Panc1 (cell line): Measurements from ENCODE around the gene PLEKHA1. TPM values are rescaled to one million over a fixed set of nuclear protein-coding genes. Genes with fewer than 3 reads are reported as not detected.

Experiments
- ATAC-seq: fragments of 200-7000 bp; cut with Tn5 transposase; 2 replicates; pipeline ENCODE4 v1.9.1; 2020; ENCODE audit warnings: mild to moderate bottlenecking, moderate library complexity
- BruUV-seq: library from RNA; stranded (reverse); fragments of 400-500 nt; replicated peaks from 2 replicates; lab custom pipeline; 2021; lab: Mats Ljungman, UMichigan
- CTCF ChIA-PET: fragments of 300-600 bp; sonication (Branson Sonifier 250); formaldehyde crosslinking; loops from one replicate; lab custom pipeline; 2022; ENCODE audit warnings: antibody characterized with exemption; lab: Charles Lee
- POLR2A ChIA-PET: fragments of 300-600 bp; sonication (Branson Sonifier 250); formaldehyde crosslinking; loops from one replicate; lab custom pipeline; 2022; ENCODE audit warnings: antibody characterized with exemption; lab: Charles Lee
- DNase-seq: peaks from one replicate; pipeline ENCODE4 v3.0.0-alpha.2; 2010; ENCODE audit warnings: low read depth, low spot score
- H3K27ac ChIP-seq: 2 replicates; pipeline ENCODE4 v1.5.1; 2011; ENCODE audit warnings: mild to moderate bottlenecking, low read length, inconsistent platforms
- H3K27me3 ChIP-seq: fragments of 200-500 bp; sonication (Bioruptor generic); 2 replicates; pipeline ENCODE4 v1.6.0; 2014; ENCODE audit warnings: low read length, inconsistent platforms; ENCODE audit not compliant: control insufficient read depth, insufficient read depth
- H3K36me3 ChIP-seq: fragments of 200-500 bp; sonication (Bioruptor generic); 2 replicates; pipeline ENCODE4 v1.5.1; 2014; ENCODE audit warnings: inconsistent platforms, mild to moderate bottlenecking, low read length, moderate library complexity; ENCODE audit not compliant: control insufficient read depth, insufficient read depth
- H3K4me1 ChIP-seq: 2 replicates; pipeline ENCODE4 v1.5.1; 2011; ENCODE audit warnings: inconsistent platforms, mild to moderate bottlenecking, low read length, moderate library complexity; ENCODE audit not compliant: control insufficient read depth, insufficient read depth
- H3K4me3 ChIP-seq, 2 experiments: 2 replicates each; pipeline ENCODE4 v1.5.1; 2011 to 2012; ENCODE audit warnings: low read depth in 2 of 2, low read length in 2 of 2, mild to moderate bottlenecking in 2 of 2, inconsistent platforms in 1 of 2, moderate library complexity in 1 of 2
- H3K9me3 ChIP-seq: fragments of 200-500 bp; sonication (Bioruptor generic); 2 replicates; pipeline ENCODE4 v1.5.1; 2014; ENCODE audit warnings: low read depth, mild to moderate bottlenecking, inconsistent platforms, low read length, moderate library complexity; ENCODE audit not compliant: control insufficient read depth, insufficient read depth
- POLR2AphosphoS5 ChIP-seq: IDR thresholded peaks from 2 replicates; pipeline ENCODE4 v1.6.1; 2012; ENCODE audit warnings: mild to moderate bottlenecking, low read depth, low read length, moderate library complexity
- SIN3A ChIP-seq: IDR thresholded peaks from 2 replicates; pipeline ENCODE4 v1.6.1; 2012; ENCODE audit warnings: low read depth, mild to moderate bottlenecking, low read length, moderate library complexity, borderline replicate concordance; ENCODE audit not compliant: insufficient read depth
- TCF7L2 ChIP-seq: IDR thresholded peaks from 2 replicates; pipeline ENCODE4 v1.6.1; 2011; ENCODE audit warnings: mild to moderate bottlenecking, low read depth, low read length, inconsistent platforms
- in situ Hi-C: cut with HindIII; loops from 2 replicates; pipeline ENCODE4 v1.10.0; 2016; ENCODE audit warnings: low sequenced_read_pairs, low pct_unique_long_range_greater_than_20kb
- intact Hi-C: fragments of 100-400 bp; cut with micrococcal nuclease; formaldehyde crosslinking; loops from one replicate; pipeline ENCODE4 v1.10.0; 2022; ENCODE audit not compliant: unreplicated experiment
- total RNA-seq: library from RNA; stranded (reverse); gene quantifications from one replicate; pipeline ENCODE4 v1.2.1, GENCODE V29; 2021; ENCODE audit not compliant: unreplicated experiment
- TF ChIP-seq, protein P1 (sequence below), 2 experiments: IDR thresholded peaks; 2 replicates each; pipeline ENCODE4 v1.6.1; 2011 to 2012; ENCODE audit warnings: low read depth in 2 of 2, control low read depth in 1 of 2, low read length in 1 of 2, mild to moderate bottlenecking in 1 of 2, moderate library complexity in 1 of 2; ENCODE audit not compliant: insufficient read depth in 1 of 2
- TF ChIP-seq, protein P2 (sequence below): fragments of 450-650 bp; IDR thresholded peaks from 2 replicates; pipeline ENCODE4 v1.5.1; 2017; ENCODE audit warnings: mild to moderate bottlenecking

The PLEKHA1 gene
- total RNA-seq, 1 experiment from 2014 or later = 95.5 TPM

DNA sequence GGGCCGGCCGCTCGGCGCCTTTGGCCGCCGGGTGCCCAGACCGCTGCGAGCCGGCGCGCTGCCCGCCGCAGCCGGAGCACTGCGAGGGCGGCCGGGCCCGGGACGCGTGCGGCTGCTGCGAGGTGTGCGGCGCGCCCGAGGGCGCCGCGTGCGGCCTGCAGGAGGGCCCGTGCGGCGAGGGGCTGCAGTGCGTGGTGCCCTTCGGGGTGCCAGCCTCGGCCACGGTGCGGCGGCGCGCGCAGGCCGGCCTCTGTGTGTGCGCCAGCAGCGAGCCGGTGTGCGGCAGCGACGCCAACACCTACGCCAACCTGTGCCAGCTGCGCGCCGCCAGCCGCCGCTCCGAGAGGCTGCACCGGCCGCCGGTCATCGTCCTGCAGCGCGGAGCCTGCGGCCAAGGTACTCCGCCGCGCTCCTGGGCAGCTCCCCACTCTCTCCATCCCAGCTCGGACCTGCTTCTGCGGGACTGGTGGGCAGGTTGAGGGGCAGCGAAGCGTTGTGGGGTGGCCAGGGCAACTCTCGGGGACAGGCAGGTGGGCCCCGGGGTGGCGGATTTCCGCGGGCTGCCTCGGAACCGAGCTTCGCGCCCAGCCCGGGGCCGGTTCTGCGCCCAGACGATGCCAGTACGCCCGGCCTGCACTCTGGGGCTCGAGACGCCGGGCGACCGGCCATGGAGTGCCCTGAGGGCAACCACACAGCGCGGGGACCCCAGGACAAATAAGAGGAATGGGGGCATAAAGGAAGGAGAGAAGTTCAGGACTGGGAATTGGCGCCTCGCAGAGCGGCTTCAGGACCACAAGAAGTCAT lies 87.4 kb downstream of the PLEKHA1 start:
- H3K27ac ChIP-seq = peak overlapping the region; percentile 1; the same call in 1 of the 2 replicates
- H3K36me3 ChIP-seq = no peaks in the 10 kb centered on the region
- H3K9me3 ChIP-seq = no peaks in the 10 kb centered on the region
- H3K4me1 ChIP-seq = peaks cover 10% of the 10 kb centered on the region
- peak overlapping the region; percentile 46 to 74 for H3K4me3 ChIP-seq
- no peak for DNase-seq
- TF ChIP-seq POLR2AphosphoS5 (no peak), SIN3A (no peak), TCF7L2 (no peak)
- TF ChIP-seq, protein P1, sequence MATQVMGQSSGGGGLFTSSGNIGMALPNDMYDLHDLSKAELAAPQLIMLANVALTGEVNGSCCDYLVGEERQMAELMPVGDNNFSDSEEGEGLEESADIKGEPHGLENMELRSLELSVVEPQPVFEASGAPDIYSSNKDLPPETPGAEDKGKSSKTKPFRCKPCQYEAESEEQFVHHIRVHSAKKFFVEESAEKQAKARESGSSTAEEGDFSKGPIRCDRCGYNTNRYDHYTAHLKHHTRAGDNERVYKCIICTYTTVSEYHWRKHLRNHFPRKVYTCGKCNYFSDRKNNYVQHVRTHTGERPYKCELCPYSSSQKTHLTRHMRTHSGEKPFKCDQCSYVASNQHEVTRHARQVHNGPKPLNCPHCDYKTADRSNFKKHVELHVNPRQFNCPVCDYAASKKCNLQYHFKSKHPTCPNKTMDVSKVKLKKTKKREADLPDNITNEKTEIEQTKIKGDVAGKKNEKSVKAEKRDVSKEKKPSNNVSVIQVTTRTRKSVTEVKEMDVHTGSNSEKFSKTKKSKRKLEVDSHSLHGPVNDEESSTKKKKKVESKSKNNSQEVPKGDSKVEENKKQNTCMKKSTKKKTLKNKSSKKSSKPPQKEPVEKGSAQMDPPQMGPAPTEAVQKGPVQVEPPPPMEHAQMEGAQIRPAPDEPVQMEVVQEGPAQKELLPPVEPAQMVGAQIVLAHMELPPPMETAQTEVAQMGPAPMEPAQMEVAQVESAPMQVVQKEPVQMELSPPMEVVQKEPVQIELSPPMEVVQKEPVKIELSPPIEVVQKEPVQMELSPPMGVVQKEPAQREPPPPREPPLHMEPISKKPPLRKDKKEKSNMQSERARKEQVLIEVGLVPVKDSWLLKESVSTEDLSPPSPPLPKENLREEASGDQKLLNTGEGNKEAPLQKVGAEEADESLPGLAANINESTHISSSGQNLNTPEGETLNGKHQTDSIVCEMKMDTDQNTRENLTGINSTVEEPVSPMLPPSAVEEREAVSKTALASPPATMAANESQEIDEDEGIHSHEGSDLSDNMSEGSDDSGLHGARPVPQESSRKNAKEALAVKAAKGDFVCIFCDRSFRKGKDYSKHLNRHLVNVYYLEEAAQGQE (IDR thresholded peaks at IDR 0.05; ENCODE audit: insufficient read depth in 1 of 2, low read depth in 2 of 2, low read length in 1 of 2) = no peak
- in situ Hi-C loops (no loop called here), intact Hi-C loops (no loop called here)
- 0 out of 2 replicates have a peak, but pooled peaks cover 2% of the 10 kb centered on the region for H3K27me3 ChIP-seq
- POLR2A ChIA-PET = no interaction called here
- CTCF ChIA-PET = no interaction called here
- peak; percentile 67 for ATAC-seq
- BruUV-seq = no TSS peak

DNA sequence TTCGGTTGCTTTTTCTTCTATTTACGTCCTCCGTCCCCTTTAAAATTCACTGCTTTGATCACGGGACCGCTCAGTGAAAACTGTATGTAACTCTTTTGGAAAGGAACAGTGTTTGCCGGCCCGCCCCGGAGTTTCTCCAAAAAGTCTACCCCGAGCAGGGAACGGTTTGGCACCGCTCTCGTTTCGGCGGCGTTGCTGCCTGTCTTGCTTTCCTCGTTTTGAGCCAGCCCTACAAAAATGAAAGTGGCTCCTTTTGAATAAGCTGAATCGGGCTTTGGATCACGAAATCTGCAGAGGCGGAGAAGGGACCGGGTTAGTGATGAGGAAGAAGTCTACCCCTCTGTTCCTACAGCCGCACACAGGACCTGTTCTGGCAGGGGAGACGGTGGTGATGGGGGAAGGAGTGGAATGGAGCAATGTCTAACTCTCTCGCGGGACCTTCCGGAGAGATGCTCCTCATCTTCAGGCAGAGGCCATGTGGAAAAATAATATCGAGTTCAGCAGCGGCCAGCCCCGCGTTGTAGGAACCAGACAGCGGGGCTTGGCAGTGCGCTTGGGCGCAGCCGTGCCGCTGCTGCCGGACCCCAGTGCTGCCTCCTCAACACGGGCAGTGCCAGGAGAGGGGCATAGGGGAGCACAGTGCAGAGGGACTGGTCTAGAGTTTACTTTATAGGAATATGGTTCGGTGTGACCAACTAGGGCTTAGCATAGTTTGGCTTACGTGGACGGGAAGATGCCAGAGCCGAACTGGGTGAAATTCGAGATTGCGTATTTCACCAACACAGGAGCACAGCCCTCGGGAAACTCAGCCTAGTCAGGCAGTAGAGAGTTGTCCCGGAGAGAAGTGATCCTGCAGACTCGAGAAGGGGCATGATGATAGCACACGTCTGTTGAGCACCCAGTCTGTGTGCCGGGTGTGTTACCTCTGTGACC lies 88.3 kb downstream of the PLEKHA1 start:
- Histone ChIP-seq H3K27me3 (0 out of 2 replicates have a peak, but pooled peaks cover 2% of the 10 kb centered on the region), H3K27ac (peak overlapping the region; percentile 1; the same call in 1 of the 2 replicates), H3K36me3 (no peaks in the 10 kb centered on the region), H3K4me3 (peak overlapping the region; percentile 46 to 74), H3K9me3 (no peaks in the 10 kb centered on the region), H3K4me1 (peaks cover 10% of the 10 kb centered on the region)
- DNase-seq = no peak
- peak; percentile 19; the same call in 1 of the 2 replicates for ATAC-seq
- intact Hi-C loops = no loop called here
- in situ Hi-C loops = no loop called here
- TF ChIP-seq, protein P1 (IDR thresholded peaks at IDR 0.05; ENCODE audit: insufficient read depth in 1 of 2, low read depth in 2 of 2, low read length in 1 of 2) = no peak
- no peak for TF ChIP-seq SIN3A
- TF ChIP-seq POLR2AphosphoS5 = no peak
- no peak for TF ChIP-seq TCF7L2
- TF ChIP-seq, protein P2, sequence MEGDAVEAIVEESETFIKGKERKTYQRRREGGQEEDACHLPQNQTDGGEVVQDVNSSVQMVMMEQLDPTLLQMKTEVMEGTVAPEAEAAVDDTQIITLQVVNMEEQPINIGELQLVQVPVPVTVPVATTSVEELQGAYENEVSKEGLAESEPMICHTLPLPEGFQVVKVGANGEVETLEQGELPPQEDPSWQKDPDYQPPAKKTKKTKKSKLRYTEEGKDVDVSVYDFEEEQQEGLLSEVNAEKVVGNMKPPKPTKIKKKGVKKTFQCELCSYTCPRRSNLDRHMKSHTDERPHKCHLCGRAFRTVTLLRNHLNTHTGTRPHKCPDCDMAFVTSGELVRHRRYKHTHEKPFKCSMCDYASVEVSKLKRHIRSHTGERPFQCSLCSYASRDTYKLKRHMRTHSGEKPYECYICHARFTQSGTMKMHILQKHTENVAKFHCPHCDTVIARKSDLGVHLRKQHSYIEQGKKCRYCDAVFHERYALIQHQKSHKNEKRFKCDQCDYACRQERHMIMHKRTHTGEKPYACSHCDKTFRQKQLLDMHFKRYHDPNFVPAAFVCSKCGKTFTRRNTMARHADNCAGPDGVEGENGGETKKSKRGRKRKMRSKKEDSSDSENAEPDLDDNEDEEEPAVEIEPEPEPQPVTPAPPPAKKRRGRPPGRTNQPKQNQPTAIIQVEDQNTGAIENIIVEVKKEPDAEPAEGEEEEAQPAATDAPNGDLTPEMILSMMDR = no peak
- ChIA-PET POLR2A (no interaction called here), CTCF (no interaction called here)
- BruUV-seq = no TSS peak
